Neuronal stem cell (in vitro differentiated cells): ENCODE measurements around the gene RGP1.

ENCODE experiments used
- DNase-seq: peaks from one replicate; pipeline ENCODE4 v3.0.0-alpha.2; 2013; ENCODE audit warnings: low spot score
- H2AFZ ChIP-seq: one replicate; pipeline ENCODE4 v1.6.1; 2013; ENCODE audit warnings: mild to moderate bottlenecking, low read length, inconsistent platforms
- H2AK5ac ChIP-seq: 2 replicates; pipeline ENCODE4 v1.6.1; 2013; ENCODE audit warnings: low read depth, mild to moderate bottlenecking, inconsistent platforms, low read length, moderate library complexity, mixed read lengths
- H2BK120ac ChIP-seq: 2 replicates; pipeline ENCODE4 v1.6.1; 2013; ENCODE audit warnings: low read depth, mild to moderate bottlenecking, inconsistent platforms, low read length, moderate library complexity, mixed read lengths
- H2BK12ac ChIP-seq: one replicate; pipeline ENCODE4 v1.6.1; 2013; ENCODE audit warnings: low read length, inconsistent platforms
- H2BK15ac ChIP-seq: 2 replicates; pipeline ENCODE4 v1.6.1; 2013; ENCODE audit warnings: mild to moderate bottlenecking, low read length, inconsistent platforms, mixed read lengths
- H2BK5ac ChIP-seq: one replicate; pipeline ENCODE4 v1.6.1; 2013; ENCODE audit warnings: inconsistent platforms, mild to moderate bottlenecking, low read length, moderate library complexity
- H3K14ac ChIP-seq: one replicate; pipeline ENCODE4 v1.6.1; 2013; ENCODE audit warnings: low read length, inconsistent platforms
- H3K18ac ChIP-seq: 2 replicates; pipeline ENCODE4 v1.6.1; 2013; ENCODE audit warnings: low read length, inconsistent platforms
- H3K23ac ChIP-seq: 2 replicates; pipeline ENCODE4 v1.6.1; 2013; ENCODE audit warnings: low read depth, mild to moderate bottlenecking, mixed read lengths, low read length, inconsistent platforms; ENCODE audit not compliant: poor library complexity
- H3K27ac ChIP-seq: replicated peaks from 3 replicates; pipeline ENCODE4 v1.5.1; 2013; ENCODE audit warnings: low read length, inconsistent platforms
- H3K27me3 ChIP-seq, 3 experiments: 2 replicates each; pipeline ENCODE4 v1.6.1; 2013; ENCODE audit warnings: low read length in 3 of 3, mild to moderate bottlenecking in 2 of 3, inconsistent platforms in 1 of 3, low read depth in 1 of 3, mixed read lengths in 1 of 3, moderate library complexity in 1 of 3; ENCODE audit not compliant: control insufficient read depth in 3 of 3, insufficient read depth in 3 of 3
- H3K36me3 ChIP-seq, 2 donors: replicated peaks in 1 of 2; 2 replicates each; pipeline ENCODE4 v1.6.1; 2013; ENCODE audit warnings: low read length in 2 of 2; ENCODE audit not compliant: control insufficient read depth in 2 of 2, insufficient read depth in 2 of 2
- H3K4ac ChIP-seq: 2 replicates; pipeline ENCODE4 v1.6.1; 2013; ENCODE audit warnings: inconsistent platforms, mild to moderate bottlenecking, low read length, moderate library complexity
- H3K4me1 ChIP-seq, 2 donors: 1 replicate in 1 of 2; 2 replicates in 1 of 2; pipeline ENCODE4 v1.6.1; 2013; ENCODE audit warnings: low read length in 2 of 2, low read depth in 1 of 2; ENCODE audit not compliant: control insufficient read depth in 2 of 2, insufficient read depth in 1 of 2
- H3K4me2 ChIP-seq: one replicate; pipeline ENCODE4 v1.6.1; 2013; ENCODE audit warnings: mild to moderate bottlenecking, low read length, inconsistent platforms; ENCODE audit not compliant: insufficient read depth, poor library complexity, severe bottlenecking
- H3K4me3 ChIP-seq, 2 donors: 2 replicates each; pipeline ENCODE4 v1.5.1; 2013; ENCODE audit warnings: low read length in 2 of 2, mild to moderate bottlenecking in 2 of 2, inconsistent platforms in 1 of 2, moderate library complexity in 1 of 2
- H3K79me1 ChIP-seq: one replicate; pipeline ENCODE4 v1.6.1; 2013; ENCODE audit warnings: low read depth, mild to moderate bottlenecking, inconsistent platforms, low read length, moderate library complexity
- H3K9ac ChIP-seq: one replicate; pipeline ENCODE4 v1.6.1; 2013; ENCODE audit warnings: mild to moderate bottlenecking, low read depth, low read length, inconsistent platforms; ENCODE audit not compliant: poor library complexity
- H3K9me3 ChIP-seq, 2 donors: replicated peaks in 1 of 2; 2 replicates each; pipeline versions ENCODE3 to v1.6.1; 2013; ENCODE audit warnings: low read length in 2 of 2, mild to moderate bottlenecking in 2 of 2, inconsistent platforms in 1 of 2, low read depth in 1 of 2, mixed read lengths in 1 of 2, moderate library complexity in 1 of 2; ENCODE audit not compliant: control insufficient read depth in 2 of 2, insufficient read depth in 1 of 2
- H4K8ac ChIP-seq: one replicate; pipeline ENCODE4 v1.6.1; 2013; ENCODE audit warnings: low read depth, mild to moderate bottlenecking, inconsistent platforms, low read length, moderate library complexity
- H4K91ac ChIP-seq: one replicate; pipeline ENCODE4 v1.6.1; 2013; ENCODE audit warnings: low read length, low read depth, mild to moderate bottlenecking, inconsistent platforms; ENCODE audit not compliant: poor library complexity
- WGBS, 2 donors: extraction: QIAGEN DNeasy Blood & Tissue Kit; methylation state at CpG; one replicate each; pipeline ENCODE4 v1.1.7; 2013; ENCODE audit warnings: missing lambda C conversion rate in 2 of 2, mixed read lengths in 1 of 2; ENCODE audit not compliant: insufficient read length in 2 of 2, insufficient replicate concordance in 1 of 2; ENCODE audit errors: extremely low coverage in 2 of 2; 5-methylcytosine and 5-hydroxymethylcytosine counted together

The RGP1 gene

GRCh38 chr9:35717132-35717870 lies 31.8 kb upstream of the RGP1 start:
- Histone ChIP-seq H3K79me1 (peaks cover 2% of the 10 kb centered on the region), H2BK5ac (no peak overlapping the region), H3K9ac (no peak overlapping the region), H2BK120ac (no peak overlapping the region), H3K27me3 (no peaks in the 10 kb centered on the region), H3K4me3 (peak overlapping the region in 1 of 2 donors; percentile 11), H3K4ac (no peak overlapping the region), H3K4me2 (no peak overlapping the region), H4K91ac (no peak overlapping the region), H2BK12ac (no peak overlapping the region), H3K14ac (no peak overlapping the region), H3K23ac (peak overlapping the region; percentile 49), H3K27ac (no peak overlapping the region), H2BK15ac (no peak overlapping the region), H3K9me3 (no peaks in the 10 kb centered on the region), H2AK5ac (no peak overlapping the region), H4K8ac (no peak overlapping the region), H3K36me3 (peaks cover 81 to 98% of the 10 kb centered on the region in 2 donors), H3K18ac (no peak overlapping the region), H2AFZ (no peak overlapping the region), H3K4me1 (no peaks in the 10 kb centered on the region)
- DNase-seq, result no peak
- whole genome bisulfite sequencing, 2 donors, result no CpG with 5 or more reads among the region's 14 CpGs

DNA sequence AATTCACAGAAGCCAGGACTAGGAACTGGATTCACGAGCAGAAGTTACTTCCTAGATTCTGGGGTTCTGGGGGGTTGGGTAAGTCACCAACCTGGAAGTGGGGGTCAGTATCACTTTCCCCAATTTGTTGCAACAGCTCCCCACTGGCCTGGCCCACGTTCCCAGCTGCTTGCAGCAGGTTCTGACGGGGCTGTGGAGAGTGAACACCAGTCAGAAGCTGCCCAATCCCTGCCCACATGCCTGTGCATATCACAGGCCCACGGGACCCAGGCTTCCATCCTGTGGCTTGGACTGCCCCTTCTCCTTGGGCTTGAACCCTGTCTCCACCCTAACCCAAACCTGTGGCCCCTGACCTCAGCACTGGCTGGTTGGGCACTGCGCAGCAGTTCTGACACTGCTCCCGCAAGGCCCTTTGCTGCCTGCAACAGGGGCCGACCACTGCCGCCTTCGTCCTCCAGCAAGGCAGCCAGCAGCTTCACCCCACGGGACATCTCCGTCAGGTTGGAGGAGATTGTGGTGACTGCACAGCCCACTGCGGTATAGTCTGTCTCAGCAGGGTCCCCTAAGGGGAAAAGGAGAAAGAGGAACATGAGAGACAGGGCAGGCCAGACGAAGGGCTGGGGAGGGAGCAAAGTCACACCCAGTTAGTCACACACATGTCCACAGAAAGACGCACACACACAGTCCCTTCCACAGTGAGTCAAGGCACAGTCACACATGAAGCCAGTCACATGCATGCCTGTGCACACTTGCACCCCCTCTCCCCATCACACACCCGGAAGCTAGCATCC lies 30.2 kb upstream of the RGP1 start:
- DNase-seq, result no peak
- Histone ChIP-seq H3K14ac (no peak overlapping the region), H4K8ac (no peak overlapping the region), H3K9ac (no peak overlapping the region), H3K36me3 (peaks cover 82 to 100% of the 10 kb centered on the region in 2 donors), H3K4me2 (no peak overlapping the region), H2AK5ac (no peak overlapping the region), H3K4me3 (no peak overlapping the region), H2BK120ac (no peak overlapping the region), H3K27me3 (no peaks in the 10 kb centered on the region), H3K23ac (no peak overlapping the region), H2AFZ (no peak overlapping the region), H3K27ac (no peak overlapping the region), H3K4ac (no peak overlapping the region), H3K79me1 (peaks cover 2% of the 10 kb centered on the region), H2BK5ac (no peak overlapping the region), H3K4me1 (no peaks in the 10 kb centered on the region), H3K18ac (no peak overlapping the region), H2BK12ac (no peak overlapping the region), H3K9me3 (no peaks in the 10 kb centered on the region), H4K91ac (no peak overlapping the region), H2BK15ac (no peak overlapping the region)
- no CpG with 5 or more reads among the region's 15 CpGs for WGBS, 2 donors

DNA sequence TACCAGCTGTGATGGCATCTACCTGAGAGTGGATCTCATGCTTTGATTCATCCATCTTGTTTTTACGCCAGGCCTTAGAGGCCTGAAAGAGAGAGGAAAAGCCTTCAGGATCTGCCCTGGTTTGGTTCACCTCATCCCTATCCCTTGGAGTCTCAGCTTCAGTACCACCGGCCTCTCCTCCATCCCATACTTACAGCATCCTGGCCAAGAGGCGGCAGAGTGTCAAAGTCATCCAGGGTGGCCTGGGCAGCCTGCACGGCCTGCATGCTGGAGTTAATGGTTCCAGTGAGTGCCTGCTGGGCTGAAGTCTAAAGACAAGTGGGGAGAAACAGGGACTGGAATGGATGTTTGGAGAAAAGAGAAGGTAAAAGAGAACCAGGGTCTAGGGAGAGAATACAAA lies 29.5 kb upstream of the RGP1 start:
- no peak overlapping the region for H2BK15ac ChIP-seq
- WGBS, 2 donors, result no CpG with 5 or more reads among the region's 4 CpGs
- no peak overlapping the region for H3K23ac ChIP-seq
- no peak overlapping the region for H4K8ac ChIP-seq
- no peak overlapping the region for H3K27ac ChIP-seq
- no peak overlapping the region for H3K18ac ChIP-seq
- H2AK5ac ChIP-seq, result no peak overlapping the region
- no peak overlapping the region for H3K4ac ChIP-seq
- no peaks in the 10 kb centered on the region for H3K27me3 ChIP-seq
- no peak overlapping the region for H2AFZ ChIP-seq
- H3K36me3 ChIP-seq, result peaks cover 82 to 100% of the 10 kb centered on the region in 2 donors
- no peak overlapping the region for H3K9ac ChIP-seq
- H4K91ac ChIP-seq, result no peak overlapping the region
- DNase-seq, result no peak
- no peaks in the 10 kb centered on the region for H3K79me1 ChIP-seq
- H3K14ac ChIP-seq, result no peak overlapping the region
- H3K9me3 ChIP-seq, result no peaks in the 10 kb centered on the region
- no peaks in the 10 kb centered on the region for H3K4me1 ChIP-seq
- H2BK12ac ChIP-seq, result no peak overlapping the region
- H3K4me3 ChIP-seq, result no peak overlapping the region
- H3K4me2 ChIP-seq, result no peak overlapping the region
- H2BK5ac ChIP-seq, result no peak overlapping the region
- no peak overlapping the region for H2BK120ac ChIP-seq

DNA sequence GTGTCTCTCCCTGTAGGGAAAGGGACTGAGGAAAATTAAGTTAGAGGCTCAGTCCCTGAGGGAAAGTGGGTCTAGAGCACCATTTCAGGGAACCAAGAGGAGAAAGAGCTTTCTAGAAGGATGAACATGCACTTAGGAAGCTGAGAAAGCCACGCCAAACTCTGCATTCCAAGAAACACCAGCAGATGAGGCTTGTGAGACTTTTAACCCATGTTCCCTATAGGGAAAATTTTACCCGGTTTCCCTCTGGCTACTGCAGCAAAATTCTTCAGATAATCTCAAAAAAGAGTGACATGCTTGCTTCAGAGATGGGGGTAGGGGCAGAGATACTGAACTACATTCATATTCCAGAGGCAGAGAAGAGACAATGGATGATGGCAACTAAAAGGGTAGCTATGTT lies 25.7 kb upstream of the RGP1 start:
- WGBS, 2 donors, result no CpG with 5 or more reads among the region's 2 CpGs
- Histone ChIP-seq H3K23ac (no peak overlapping the region), H3K4me1 (peaks cover 12 to 17% of the 10 kb centered on the region in 2 donors), H4K91ac (no peak overlapping the region), H3K9ac (no peak overlapping the region), H3K79me1 (peaks cover 3% of the 10 kb centered on the region), H3K18ac (no peak overlapping the region), H2AK5ac (no peak overlapping the region), H3K14ac (no peak overlapping the region), H3K27ac (no peak overlapping the region), H2BK120ac (no peak overlapping the region), H4K8ac (no peak overlapping the region), H3K36me3 (peaks cover 58 to 88% of the 10 kb centered on the region in 2 donors), H3K4me3 (no peak overlapping the region), H2AFZ (no peak overlapping the region), H3K4me2 (no peak overlapping the region), H3K9me3 (no peaks in the 10 kb centered on the region), H2BK15ac (no peak overlapping the region), H2BK12ac (no peak overlapping the region), H2BK5ac (no peak overlapping the region), H3K27me3 (no peaks in the 10 kb centered on the region), H3K4ac (no peak overlapping the region)
- no peak for DNase-seq
